ENCODE measurements around the gene DYNLL2. TPM values are rescaled to one million over a fixed set of nuclear protein-coding genes. Genes with fewer than 3 reads are reported as not detected.
"Not testable (repeated sequence)": the region's sequence is repeated elsewhere in the genome, so short reads cannot be mapped to it uniquely, and the experiment has no call there.

DYNLL2 gene
- total and polyA plus RNA-seq, 4 experiments from 2014 or later, result 0.56 to 45.8 (median 23.5) TPM

DNA sequence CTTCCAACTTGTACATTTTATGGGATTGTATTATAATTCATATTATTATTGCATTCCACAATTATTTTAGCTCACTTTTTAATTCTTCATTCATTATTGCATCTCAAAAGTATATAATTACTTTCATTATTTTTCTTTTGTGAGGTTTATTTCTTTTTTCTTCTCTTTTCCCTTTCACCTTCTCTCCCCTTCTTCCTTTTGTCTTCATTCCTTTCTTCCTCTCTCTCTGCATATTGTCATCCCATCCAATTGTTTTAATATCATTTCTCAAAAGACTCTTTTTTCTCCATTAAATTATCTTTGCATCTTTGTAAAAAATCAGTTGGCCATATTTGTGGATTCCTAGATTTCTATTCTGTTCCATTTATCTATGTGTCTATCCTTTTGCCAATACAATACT, 17.3 kb downstream of the DYNLL2 start:
- peaks cover 0 to under 1% of the 10 kb centered on the region in 2 donors for H3K36me3 Mint-ChIP-seq
- no peaks in the 10 kb centered on the region for H3K36me3 ChIP-seq (ENCODE audit: insufficient read depth, low read length)
- no peak overlapping the region for H3K4me3 Mint-ChIP-seq
- ChIA-PET POLR2A (ENCODE audit: partially characterized antibody) (no interaction called here), CTCF (ENCODE audit: partially characterized antibody) (interaction anchor here (1.0 to 1.4 kb wide), 4 partner anchors 10 to 266 kb away, joined by 3 to 4 read pairs (median 3); no protein-coding TSS in a partner anchor)
- no peak overlapping the region for H3K27ac Mint-ChIP-seq
- H3K27me3 ChIP-seq (ENCODE audit: insufficient read depth, low read length), result no peaks in the 10 kb centered on the region
- H3K9me3 ChIP-seq (ENCODE audit: control insufficient read depth in 1 of 2, low read length in 2 of 2), result no peaks in the 10 kb centered on the region
- DNase-seq, result no peak
- no peaks in the 10 kb centered on the region for H3K27me3 Mint-ChIP-seq
- no peaks in the 10 kb centered on the region for H3K4me1 ChIP-seq (ENCODE audit: insufficient read depth, low read length)
- no peak overlapping the region for H3K27ac ChIP-seq (ENCODE audit: low read depth, low read length)
- no peak overlapping the region for H3K4me3 ChIP-seq (ENCODE audit: low read length in 2 of 2)
- intact Hi-C loops (cut with micrococcal nuclease), result no loop called here
- H3K4me1 Mint-ChIP-seq, result peaks cover 0 to 2% (median 0%) of the 10 kb centered on the region in 4 donors
- no peaks in the 10 kb centered on the region for H3K9me3 Mint-ChIP-seq

DNA sequence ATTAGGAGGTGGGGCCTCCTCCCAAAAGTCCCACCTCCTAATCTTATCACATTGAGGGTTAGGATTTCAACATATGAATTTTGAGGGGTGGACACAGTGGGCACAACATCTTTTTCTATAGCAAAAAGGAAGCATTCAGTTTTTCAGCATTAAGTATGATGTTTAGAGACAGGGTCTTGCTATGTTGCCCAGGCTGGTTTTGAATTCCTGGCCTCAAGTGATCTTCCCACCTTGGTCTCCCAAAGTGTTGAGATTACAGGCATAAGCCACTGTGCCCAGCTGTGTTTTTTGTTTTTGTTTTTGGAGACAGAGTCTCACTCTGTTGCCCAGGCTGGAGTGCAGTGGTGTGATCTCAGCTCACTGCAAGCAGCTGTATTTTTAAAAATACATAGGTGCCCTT, 18.7 kb downstream of the DYNLL2 start:
- not testable (repeated sequence) for DNase-seq

DNA sequence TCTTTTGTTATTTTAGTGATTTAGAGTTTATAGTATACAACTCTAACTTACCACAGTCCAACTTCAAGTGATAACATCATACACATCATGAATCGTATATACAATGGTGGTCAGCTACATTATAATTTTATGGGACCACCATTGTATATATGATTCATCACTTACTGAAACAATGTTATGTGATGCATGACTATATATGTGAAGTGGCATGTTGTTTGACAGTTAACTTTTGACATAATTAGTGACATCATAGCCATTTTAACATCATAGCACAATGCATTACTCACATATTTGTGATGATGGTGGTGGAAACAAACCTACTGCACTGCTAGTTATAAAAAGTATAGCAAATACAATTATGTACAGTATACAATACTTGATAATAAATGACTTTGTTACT, 21.9 kb downstream of the DYNLL2 start:
- intact Hi-C loops (cut with micrococcal nuclease), result no loop called here
- Histone ChIP-seq H3K9me3 (ENCODE audit: control insufficient read depth in 1 of 2, low read length in 2 of 2) (no peaks in the 10 kb centered on the region), H3K4me3 (ENCODE audit: low read length in 2 of 2) (no peak overlapping the region), H3K27ac (ENCODE audit: low read depth, low read length) (no peak overlapping the region), H3K4me1 (ENCODE audit: insufficient read depth, low read length) (no peaks in the 10 kb centered on the region), H3K36me3 (ENCODE audit: insufficient read depth, low read length) (no peaks in the 10 kb centered on the region), H3K27me3 (ENCODE audit: insufficient read depth, low read length) (no peaks in the 10 kb centered on the region)
- no peaks in the 10 kb centered on the region for H3K27me3 Mint-ChIP-seq
- ChIA-PET POLR2A (ENCODE audit: partially characterized antibody) (no interaction called here), CTCF (ENCODE audit: partially characterized antibody) (interaction anchor here (0.9 kb wide), 1 partner anchor 9 kb away, joined by 3 read pairs; no protein-coding TSS in a partner anchor)
- no peak overlapping the region for H3K27ac Mint-ChIP-seq
- H3K36me3 Mint-ChIP-seq, result no peaks in the 10 kb centered on the region
- no peaks in the 10 kb centered on the region for H3K4me1 Mint-ChIP-seq
- no peak for DNase-seq
- H3K9me3 Mint-ChIP-seq, result no peaks in the 10 kb centered on the region
- H3K4me3 Mint-ChIP-seq, result no peak overlapping the region

More for the DNA sequence above, 18.7 kb downstream of the DYNLL2 start:
- H3K36me3 ChIP-seq (ENCODE audit: insufficient read depth, low read length); intact Hi-C loops (cut with micrococcal nuclease); H3K4me3 Mint-ChIP-seq; H3K9me3 ChIP-seq (ENCODE audit: control insufficient read depth in 1 of 2, low read length in 2 of 2); H3K36me3 Mint-ChIP-seq; H3K4me1 Mint-ChIP-seq; H3K4me3 ChIP-seq (ENCODE audit: low read length in 2 of 2); H3K27me3 Mint-ChIP-seq; H3K27me3 ChIP-seq (ENCODE audit: insufficient read depth, low read length); H3K27ac ChIP-seq (ENCODE audit: low read depth, low read length); H3K4me1 ChIP-seq (ENCODE audit: insufficient read depth, low read length); H3K9me3 Mint-ChIP-seq; POLR2A ChIA-PET (ENCODE audit: partially characterized antibody): not testable (repeated sequence)
- CTCF ChIA-PET (ENCODE audit: partially characterized antibody), result interaction anchor here (1.4 to 1.6 kb wide), 3 partner anchors 9 to 98 kb away, joined by 3 to 5 read pairs (median 4); no protein-coding TSS in a partner anchor
- H3K27ac Mint-ChIP-seq, result peak overlapping the region in 1 of 7 donors; percentile 31

DNA sequence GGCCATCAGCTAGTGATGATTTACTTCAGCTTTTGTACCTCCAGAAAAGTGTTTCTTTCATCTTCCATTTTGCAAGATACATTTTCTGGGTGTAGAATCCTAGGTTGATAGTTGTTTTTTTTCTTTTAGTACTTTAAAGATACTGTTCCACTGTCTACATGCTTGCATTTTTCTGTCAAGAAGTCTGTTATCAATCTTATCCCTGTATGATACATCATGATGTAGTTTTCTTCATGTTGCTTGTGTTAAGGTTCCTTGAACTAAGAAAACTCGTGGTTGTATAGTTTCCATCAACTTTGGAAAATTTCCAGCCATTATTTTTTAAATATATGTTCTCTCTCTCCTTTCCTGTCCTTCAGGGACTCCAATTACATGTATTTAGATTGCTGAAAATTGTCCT, 24.1 kb downstream of the DYNLL2 start:
- CTCF ChIA-PET (ENCODE audit: partially characterized antibody), result interaction anchor here (0.7 to 1.3 kb wide), 2 partner anchors 63 to 66 kb away, joined by 3 to 4 read pairs; no protein-coding TSS in a partner anchor
- no peaks in the 10 kb centered on the region for H3K36me3 Mint-ChIP-seq

DNA sequence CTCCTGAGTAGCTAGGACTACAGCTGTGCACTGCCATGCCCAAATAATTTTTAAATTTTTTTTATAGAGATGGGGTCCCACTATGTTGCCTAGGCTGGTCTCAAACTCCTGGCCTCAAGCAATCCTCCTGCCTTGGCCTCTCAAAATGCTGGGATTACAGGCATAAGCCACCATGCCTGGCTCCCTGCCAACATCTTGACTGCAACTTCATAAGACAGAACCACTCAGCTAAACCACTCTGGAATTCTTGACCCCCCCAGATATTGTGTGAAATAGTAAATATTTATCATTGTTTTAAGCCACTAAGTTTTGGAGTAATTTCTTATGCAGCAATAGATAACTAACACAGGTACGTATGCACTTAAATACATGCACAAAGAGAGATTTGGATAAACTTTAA, 26.0 kb downstream of the DYNLL2 start:
- POLR2A ChIA-PET (ENCODE audit: partially characterized antibody), result no interaction called here
- Mint-ChIP-seq H3K27ac (no peak overlapping the region), H3K36me3 (no peaks in the 10 kb centered on the region), H3K9me3 (no peaks in the 10 kb centered on the region), H3K4me1 (peaks cover 0 to 4% (median 2%) of the 10 kb centered on the region in 4 donors), H3K27me3 (peaks cover 0 to 3% of the 10 kb centered on the region in 2 donors), H3K4me3 (no peak overlapping the region)
- intact Hi-C loops (cut with micrococcal nuclease), result no loop called here
- no peak for DNase-seq
- CTCF ChIA-PET (ENCODE audit: partially characterized antibody), result no interaction called here
- H3K9me3 ChIP-seq (ENCODE audit: control insufficient read depth in 1 of 2, low read length in 2 of 2), result no peaks in the 10 kb centered on the region
- H3K27me3 ChIP-seq (ENCODE audit: insufficient read depth, low read length), result no peaks in the 10 kb centered on the region
- no peak overlapping the region for H3K4me3 ChIP-seq (ENCODE audit: low read length in 2 of 2)
- H3K36me3 ChIP-seq (ENCODE audit: insufficient read depth, low read length), result no peaks in the 10 kb centered on the region
- no peak overlapping the region for H3K27ac ChIP-seq (ENCODE audit: low read depth, low read length)
- H3K4me1 ChIP-seq (ENCODE audit: insufficient read depth, low read length), result no peaks in the 10 kb centered on the region

More for the DNA sequence above, 24.1 kb downstream of the DYNLL2 start:
- Histone ChIP-seq H3K4me3 (ENCODE audit: low read length in 2 of 2) (no peak overlapping the region), H3K9me3 (ENCODE audit: control insufficient read depth in 1 of 2, low read length in 2 of 2) (no peaks in the 10 kb centered on the region), H3K36me3 (ENCODE audit: insufficient read depth, low read length) (no peaks in the 10 kb centered on the region), H3K27ac (ENCODE audit: low read depth, low read length) (no peak overlapping the region), H3K4me1 (ENCODE audit: insufficient read depth, low read length) (no peaks in the 10 kb centered on the region), H3K27me3 (ENCODE audit: insufficient read depth, low read length) (no peaks in the 10 kb centered on the region)
- Mint-ChIP-seq H3K27me3 (peaks cover 0 to 3% of the 10 kb centered on the region in 2 donors), H3K4me3 (no peak overlapping the region), H3K9me3 (no peaks in the 10 kb centered on the region), H3K4me1 (no peaks in the 10 kb centered on the region), H3K27ac (no peak overlapping the region)
- DNase-seq, result no peak
- POLR2A ChIA-PET (ENCODE audit: partially characterized antibody), result interaction anchor here (0.7 kb wide), 1 partner anchor 65 kb away, joined by 3 read pairs; no protein-coding TSS in a partner anchor
- intact Hi-C loops (cut with micrococcal nuclease), result no loop called here

DNA sequence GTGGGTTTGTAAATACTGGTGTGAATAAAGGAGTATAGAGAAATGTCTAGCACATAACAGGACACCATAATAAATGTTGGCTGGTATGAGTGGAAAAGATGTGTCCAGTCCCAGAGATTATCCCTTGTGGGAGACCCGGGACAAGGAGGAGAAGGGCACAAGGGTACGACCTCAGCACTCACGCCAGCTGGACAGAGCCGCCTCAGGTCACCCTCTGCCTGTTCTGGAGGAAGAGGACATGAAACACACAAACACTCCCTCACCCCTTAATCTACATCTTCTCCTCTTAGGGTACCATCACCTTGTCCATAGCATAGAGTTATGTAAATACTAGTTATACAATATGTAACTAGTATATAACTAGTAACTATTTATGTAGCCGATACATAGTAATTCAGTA, 26.8 kb downstream of the DYNLL2 start:
- Mint-ChIP-seq H3K36me3 (no peaks in the 10 kb centered on the region), H3K27me3 (peaks cover 0 to 3% of the 10 kb centered on the region in 2 donors), H3K4me3 (no peak overlapping the region), H3K9me3 (no peaks in the 10 kb centered on the region), H3K4me1 (peaks cover 0 to 4% (median 2%) of the 10 kb centered on the region in 4 donors), H3K27ac (no peak overlapping the region)
- H3K9me3 ChIP-seq (ENCODE audit: control insufficient read depth in 1 of 2, low read length in 2 of 2), result no peaks in the 10 kb centered on the region
- H3K27me3 ChIP-seq (ENCODE audit: insufficient read depth, low read length), result no peaks in the 10 kb centered on the region
- ChIA-PET POLR2A (ENCODE audit: partially characterized antibody) (no interaction called here), CTCF (ENCODE audit: partially characterized antibody) (interaction anchor here (1.3 to 5.9 kb wide), 6 partner anchors 9 to 251 kb away, joined by 3 to 58 read pairs (median 12); no protein-coding TSS in a partner anchor)
- DNase-seq, result no peak
- intact Hi-C loops (cut with micrococcal nuclease), result no loop called here
- no peaks in the 10 kb centered on the region for H3K4me1 ChIP-seq (ENCODE audit: insufficient read depth, low read length)
- no peak overlapping the region for H3K27ac ChIP-seq (ENCODE audit: low read depth, low read length)
- H3K4me3 ChIP-seq (ENCODE audit: low read length in 2 of 2), result no peak overlapping the region
- no peaks in the 10 kb centered on the region for H3K36me3 ChIP-seq (ENCODE audit: insufficient read depth, low read length)

DNA sequence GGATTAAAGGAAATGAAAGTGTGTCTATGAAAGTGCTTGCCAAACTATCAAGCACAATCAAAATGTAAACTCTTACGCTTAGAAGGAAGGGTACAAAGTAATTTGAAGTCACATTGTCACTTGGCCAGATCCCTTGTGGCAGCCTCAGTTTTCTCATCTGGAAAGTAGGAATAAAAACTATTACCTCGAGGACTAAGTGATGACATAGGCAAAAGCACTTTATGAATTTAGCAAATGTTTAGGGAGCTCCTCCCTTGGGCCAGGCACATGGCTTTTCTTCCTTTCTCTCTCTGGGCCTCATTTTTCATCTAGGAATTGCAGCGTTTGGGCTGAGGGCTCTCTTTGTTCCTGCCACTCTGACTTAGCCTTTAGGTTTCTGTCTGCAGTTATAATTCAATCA, 28.5 kb downstream of the DYNLL2 start:
- POLR2A ChIA-PET (ENCODE audit: partially characterized antibody), result no interaction called here
- Histone ChIP-seq H3K9me3 (ENCODE audit: control insufficient read depth in 1 of 2, low read length in 2 of 2) (no peaks in the 10 kb centered on the region), H3K27ac (ENCODE audit: low read depth, low read length) (no peak overlapping the region), H3K27me3 (ENCODE audit: insufficient read depth, low read length) (no peaks in the 10 kb centered on the region), H3K4me3 (ENCODE audit: low read length in 2 of 2) (no peak overlapping the region), H3K36me3 (ENCODE audit: insufficient read depth, low read length) (no peaks in the 10 kb centered on the region), H3K4me1 (ENCODE audit: insufficient read depth, low read length) (no peaks in the 10 kb centered on the region)
- Mint-ChIP-seq H3K36me3 (no peaks in the 10 kb centered on the region), H3K27ac (no peak overlapping the region), H3K4me3 (no peak overlapping the region), H3K27me3 (peaks cover 0 to 5% of the 10 kb centered on the region in 2 donors), H3K9me3 (peaks cover 0 to 2% (median 0%) of the 10 kb centered on the region in 8 donors), H3K4me1 (peaks cover 0 to 4% (median 2%) of the 10 kb centered on the region in 4 donors)
- intact Hi-C loops (cut with micrococcal nuclease), result loop anchor here (2.0 kb wide), 2 partner anchors 365 to 869 kb away; no protein-coding TSS in a partner anchor
- no peak for DNase-seq
- CTCF ChIA-PET (ENCODE audit: partially characterized antibody), result interaction anchor here (1.0 to 5.9 kb wide), 14 partner anchors 23 to 279 kb away, joined by 3 to 58 read pairs (median 4); partner anchors contain the start of gene OR4D2

All from CD4-positive, alpha-beta memory T cell (primary cell).